H1 (cell line): Measurements from ENCODE around the gene CENPO. TPM values are rescaled to one million over a fixed set of nuclear protein-coding genes. Genes with fewer than 3 reads are reported as not detected.
A peak's percentile ranks its signal among the peaks of the same experiment; 100 is the strongest.

Experiments
- CTCF ChIA-PET: fragments of 300-600 bp; sonication (Branson Sonifier 250); formaldehyde crosslinking; loops from one replicate; lab custom pipeline; 2021; ENCODE audit not compliant: partially characterized antibody; lab: Charles Lee
- POLR2A ChIA-PET: fragments of 300-600 bp; sonication (Branson Sonifier 250); formaldehyde crosslinking; loops from one replicate; lab custom pipeline; 2021; ENCODE audit warnings: inconsistent platforms; ENCODE audit not compliant: partially characterized antibody; lab: Charles Lee
- DNase-seq, 2 experiments: peaks; one replicate each; pipeline versions ENCODE4 v3.0.0 to v3.0.0-alpha.2; 2010 to 2022; ENCODE audit warnings: low spot score in 2 of 2, low read depth in 1 of 2, mixed read lengths in 1 of 2
- FAIRE-seq: peaks from 2 replicates; lab custom pipeline; 2011; peaks lifted over from hg19 to GRCh38; lab: Jason Lieb, UNC
- H2AFZ ChIP-seq: 2 replicates; pipeline ENCODE4 v1.8.1; 2012; ENCODE audit warnings: low read length, inconsistent platforms
- H2AK5ac ChIP-seq: 2 replicates; pipeline ENCODE4 v1.6.1; 2013; ENCODE audit warnings: low read depth, low read length
- H2BK120ac ChIP-seq: replicated peaks from 2 replicates; pipeline ENCODE3; 2013; ENCODE audit warnings: low read depth, low read length, inconsistent platforms
- H2BK12ac ChIP-seq: 2 replicates; pipeline ENCODE4 v1.6.1; 2013; ENCODE audit warnings: low read depth, low read length
- H2BK15ac ChIP-seq: 2 replicates; pipeline ENCODE4 v1.6.1; 2013; ENCODE audit warnings: low read length
- H2BK20ac ChIP-seq: 2 replicates; pipeline ENCODE4 v1.6.1; 2013; ENCODE audit warnings: low read length
- H2BK5ac ChIP-seq: 2 replicates; pipeline ENCODE4 v1.6.1; 2013; ENCODE audit warnings: low read depth, low read length
- H3K14ac ChIP-seq: 2 replicates; pipeline ENCODE4 v1.6.1; 2013; ENCODE audit warnings: inconsistent platforms; ENCODE audit not compliant: insufficient read length
- H3K18ac ChIP-seq: 2 replicates; pipeline ENCODE4 v1.6.1; 2013; ENCODE audit warnings: low read length; ENCODE audit errors: extremely low read depth
- H3K23ac ChIP-seq: 2 replicates; pipeline ENCODE4 v1.6.1; 2013; ENCODE audit warnings: inconsistent platforms; ENCODE audit not compliant: insufficient read length
- H3K23me2 ChIP-seq: 2 replicates; pipeline ENCODE4 v1.6.1; 2013; ENCODE audit warnings: low read depth, low read length
- H3K27ac ChIP-seq: 2 replicates; pipeline ENCODE4 v1.6.1; 2011; ENCODE audit warnings: low read depth, low read length, inconsistent platforms
- H3K27me3 ChIP-seq, 4 experiments: replicated peaks in 1 of 4; 1 replicate in 1 of 4; 2 replicates in 3 of 4; pipeline versions ENCODE4 v1.6.1 to v1.8.1; 2011 to 2013; ENCODE audit warnings: low read length in 3 of 4, mild to moderate bottlenecking in 3 of 4, inconsistent platforms in 2 of 4, mixed read lengths in 2 of 4, moderate library complexity in 1 of 4; ENCODE audit not compliant: control insufficient read depth in 3 of 4, insufficient read depth in 3 of 4; ENCODE audit errors: extremely low read depth in 1 of 4
- H3K36me3 ChIP-seq, 4 experiments: 2 replicates each; pipeline versions ENCODE4 v1.6.1 to v1.8.1; 2011 to 2013; ENCODE audit warnings: mild to moderate bottlenecking in 4 of 4, low read length in 3 of 4, moderate library complexity in 2 of 4, control low read depth in 1 of 4, inconsistent platforms in 1 of 4; ENCODE audit not compliant: insufficient read depth in 4 of 4, control insufficient read depth in 2 of 4
- H3K4ac ChIP-seq: replicated peaks from 2 replicates; pipeline ENCODE3; 2013; ENCODE audit warnings: low read length, low read depth, mixed read lengths, inconsistent platforms; ENCODE audit not compliant: insufficient read length
- H3K4me1 ChIP-seq, 4 experiments: replicated peaks in 1 of 4; 1 replicate in 1 of 4; 2 replicates in 3 of 4; pipeline versions ENCODE4 v1.6.1 to v1.8.1; 2011 to 2013; ENCODE audit warnings: low read length in 3 of 4, inconsistent platforms in 2 of 4, mixed read lengths in 1 of 4; ENCODE audit not compliant: insufficient read depth in 4 of 4, control insufficient read depth in 3 of 4
- H3K4me2 ChIP-seq, 2 experiments: 2 replicates each; pipeline versions ENCODE4 v1.6.1 to v1.8.1; 2011 to 2013; ENCODE audit warnings: low read depth in 2 of 2, low read length in 2 of 2, control low read depth in 1 of 2, inconsistent platforms in 1 of 2, mild to moderate bottlenecking in 1 of 2; ENCODE audit not compliant: insufficient read depth in 1 of 2
- H3K4me3 ChIP-seq, 4 experiments: fragments of 200-600, 300-600 bp in 1 of 4; sonication (generic), shearing (Covaris generic), sonication (Bioruptor Twin) in 1 of 4; 2 replicates each; pipeline versions ENCODE4 v1.5.1 to v1.8.1; 2011 to 2016; ENCODE audit warnings: low read length in 4 of 4, low read depth in 3 of 4, control low read depth in 2 of 4, inconsistent platforms in 2 of 4, mild to moderate bottlenecking in 2 of 4, mixed read lengths in 1 of 4, moderate library complexity in 1 of 4; ENCODE audit not compliant: insufficient read depth in 2 of 4; ENCODE audit errors: extremely low read depth in 1 of 4
- H3K56ac ChIP-seq: replicated peaks from 2 replicates; pipeline ENCODE3; 2013; ENCODE audit warnings: low read depth, mild to moderate bottlenecking, mixed read lengths, low read length, inconsistent platforms; ENCODE audit not compliant: insufficient read length
- H3K79me1 ChIP-seq: 2 replicates; pipeline ENCODE4 v1.6.1; 2013; ENCODE audit warnings: low read depth, low read length, control low read depth
- H3K79me2 ChIP-seq, 2 experiments: 2 replicates each; pipeline versions ENCODE4 v1.6.1 to v1.8.1; 2012 to 2013; ENCODE audit warnings: low read length in 2 of 2, mild to moderate bottlenecking in 2 of 2, inconsistent platforms in 1 of 2; ENCODE audit not compliant: insufficient read depth in 2 of 2, control insufficient read depth in 1 of 2
- H3K9ac ChIP-seq, 4 experiments: replicated peaks in 1 of 4; 1 replicate in 1 of 4; 2 replicates in 3 of 4; pipeline versions ENCODE4 v1.6.1 to v1.8.1; 2011 to 2013; ENCODE audit warnings: low read depth in 3 of 4, low read length in 3 of 4, control low read depth in 2 of 4, mild to moderate bottlenecking in 2 of 4, moderate library complexity in 2 of 4, inconsistent platforms in 1 of 4; ENCODE audit errors: extremely low read depth in 1 of 4
- H3K9me3 ChIP-seq, 2 experiments: 2 replicates each; pipeline versions ENCODE4 v1.6.1 to v1.8.1; 2012 to 2013; ENCODE audit warnings: mild to moderate bottlenecking in 2 of 2, moderate library complexity in 2 of 2, control low read depth in 1 of 2, inconsistent platforms in 1 of 2, low read depth in 1 of 2, low read length in 1 of 2, mixed read lengths in 1 of 2; ENCODE audit not compliant: insufficient read depth in 2 of 2
- H4K20me1 ChIP-seq, 2 experiments: replicated peaks in 1 of 2; 2 replicates each; pipeline versions ENCODE3 to v1.8.1; 2011 to 2013; ENCODE audit warnings: inconsistent platforms in 2 of 2, low read length in 2 of 2, mild to moderate bottlenecking in 1 of 2; ENCODE audit not compliant: insufficient read depth in 2 of 2, control insufficient read depth in 1 of 2
- H4K5ac ChIP-seq: 2 replicates; pipeline ENCODE4 v1.6.1; 2013; ENCODE audit warnings: low read length, low read depth, mixed read lengths, inconsistent platforms; ENCODE audit not compliant: insufficient read length
- H4K8ac ChIP-seq: 2 replicates; pipeline ENCODE4 v1.8.0; 2013; ENCODE audit warnings: mild to moderate bottlenecking, moderate library complexity, low read length, inconsistent platforms; ENCODE audit not compliant: insufficient read depth; ENCODE audit errors: extremely low read depth
- H4K91ac ChIP-seq: replicated peaks from 2 replicates; pipeline ENCODE3; 2013; ENCODE audit warnings: low read length, mixed read lengths, inconsistent platforms; ENCODE audit not compliant: insufficient read length
- BRCA1 ChIP-seq: IDR thresholded peaks from 2 replicates; pipeline ENCODE4 v1.6.1; 2012; ENCODE audit warnings: low read depth, low read length, improper control_type of control experiment
- POLR2AphosphoS5 ChIP-seq: IDR thresholded peaks from 2 replicates; pipeline ENCODE4 v1.6.1; 2011; ENCODE audit warnings: low read depth, low read length
- USF2 ChIP-seq: IDR thresholded peaks from 2 replicates; pipeline ENCODE4 v1.6.1; 2011; ENCODE audit warnings: low read length, improper control_type of control experiment
- WGBS, 2 experiments: shearing (Covaris generic) in 1 of 2; methylation state at CpG; one replicate each; pipeline versions ENCODE4 v1.1.6 to v1.1.7; 2013 to 2015; ENCODE audit warnings: low lambda C conversion rate in 2 of 2, mixed read lengths in 2 of 2, inconsistent platforms in 1 of 2, low coverage in 1 of 2, missing lambda C conversion rate in 1 of 2; ENCODE audit not compliant: insufficient replicate concordance in 2 of 2, insufficient coverage in 1 of 2, insufficient read length in 1 of 2; ENCODE audit errors: extremely low coverage in 1 of 2, missing lambda C conversion rate in 1 of 2; 5-methylcytosine and 5-hydroxymethylcytosine counted together
- polyA plus RNA-seq, 7 experiments: library from polyadenylated mRNA; depleted of rRNA in 3 of 7; stranded (reverse) in 5 of 7; unstranded in 2 of 7; fragments of >200 nt in 5 of 7; fragments of 200-250 nt in 2 of 7; gene quantifications; 1 replicate in 5 of 7; 2 replicates in 1 of 7; 4 replicates in 1 of 7; pipeline versions ENCODE4 v1.2.1 to v1.2.3, GENCODE V29; 2011 to 2013; ENCODE audit warnings: missing spikeins in 2 of 7, mixed read lengths in 2 of 7
- total RNA-seq: library from RNA; stranded (reverse); fragmentation: NEBNext Ultra II Directional; extraction: Animal tissue kit (Norgen Biotek cat#: 25700); gene quantifications from 2 replicates; pipeline ENCODE4 v1.2.1, GENCODE V29; 2021

The CENPO gene
- total and polyA plus RNA-seq, 2 of the 8 experiments (the other 6 are each of a cell fraction or from before 2014, with no cell fraction given) = 34.4 to 46.3 TPM

- Histone ChIP-seq H2BK20ac (no peak overlapping the region), H2BK120ac (no peak overlapping the region), H3K9ac (no peak overlapping the region), H4K8ac (no peak overlapping the region), H3K14ac (no peak overlapping the region), H3K36me3 (peaks cover 0 to 8% (median 0%) of the 10 kb centered on the region in 4 experiments; a peak in 3 of 8 replicates), H3K27me3 (no peaks in the 10 kb centered on the region), H3K4me2 (no peak overlapping the region), H4K20me1 (no peaks in the 10 kb centered on the region), H2BK5ac (no peak overlapping the region), H3K18ac (no peak overlapping the region), H2BK12ac (0 out of 2 replicates have a peak overlapping the region, but pooled peaks have one; percentile 31), H3K27ac (no peak overlapping the region), H3K79me1 (no peaks in the 10 kb centered on the region), H3K4ac (no peak overlapping the region), H3K4me1 (no peaks in the 10 kb centered on the region; a peak in 2 of 7 replicates), H4K5ac (no peak overlapping the region), H3K4me3 (no peak overlapping the region), H3K79me2 (no peaks in the 10 kb centered on the region), H2BK15ac (no peak overlapping the region), H3K56ac (no peak overlapping the region), H3K9me3 (no peaks in the 10 kb centered on the region), H2AFZ (no peak overlapping the region), H3K23me2 (no peaks in the 10 kb centered on the region; the same call in 1 of the 2 replicates), H2AK5ac (no peak overlapping the region), H3K23ac (no peak overlapping the region), H4K91ac (no peak overlapping the region)
- TF ChIP-seq USF2 (no peak), POLR2AphosphoS5 (no peak), BRCA1 (no peak)
- CTCF ChIA-PET = interaction anchor here (1.2 kb wide), 1 partner anchor 174 kb away, joined by 4 read pairs; no protein-coding TSS in a partner anchor
- DNase-seq (no peak), FAIRE-seq (no peak)
- POLR2A ChIA-PET = interaction anchor here (1.4 kb wide), 1 partner anchor 26 kb away, joined by 4 read pairs; the partner anchor contains the start of genes CENPO and PTRHD1
- WGBS, 2 experiments = 83% methylated on average over 6 of the region's 6 CpGs; no CpG with 5 or more reads in 1 of the 2 experiments
Measured at GRCh38 chr2:24766609-24767008, 26.6 kb upstream of the CENPO start.
